IMR-90 (cell line): ENCODE measurements around the gene SDCCAG8. TPM values are rescaled to one million over a fixed set of nuclear protein-coding genes. Genes with fewer than 3 reads are reported as not detected.
A peak's percentile ranks its signal among the peaks of the same experiment; 100 is the strongest.

Source experiments
- ATAC-seq: fragments of 200-7000 bp; cut with Tn5 transposase; 2 replicates; pipeline ENCODE4 v1.9.1; 2020; ENCODE audit warnings: low read depth, mild to moderate bottlenecking, moderate library complexity
- BruUV-seq: library from RNA; stranded (reverse); fragments of 400-500 nt; replicated peaks from 2 replicates; lab custom pipeline; 2021; lab: Mats Ljungman, UMichigan
- CTCF ChIA-PET: fragments of 300-600 bp; formaldehyde crosslinking; extraction: SDS; loops from one replicate; lab custom pipeline; 2021; ENCODE audit warnings: antibody characterized with exemption; lab: Yijun Ruan, JAX
- POLR2A ChIA-PET: fragments of 300-600 bp; sonication (Branson Sonifier 250); formaldehyde crosslinking; loops from one replicate; lab custom pipeline; 2022; ENCODE audit warnings: antibody characterized with exemption; ENCODE audit not compliant: unreplicated experiment; lab: Charles Lee
- DNase-seq: peaks from one replicate; pipeline ENCODE4 v3.0.0; 2013
- H2AFZ ChIP-seq: replicated peaks from 2 replicates; pipeline ENCODE3; 2013; ENCODE audit warnings: low read length, mild to moderate bottlenecking; ENCODE audit not compliant: poor library complexity
- H2AK5ac ChIP-seq: 2 replicates; pipeline ENCODE4 v1.6.1; 2013; ENCODE audit warnings: low read depth, low read length, inconsistent platforms
- H2AK9ac ChIP-seq: replicated peaks from 2 replicates; pipeline ENCODE3; 2013; ENCODE audit warnings: mild to moderate bottlenecking, low read depth, low read length, moderate library complexity; ENCODE audit not compliant: poor library complexity
- H2BK120ac ChIP-seq: 2 replicates; pipeline ENCODE4 v1.6.1; 2013; ENCODE audit warnings: low read depth, low read length, inconsistent platforms
- H2BK15ac ChIP-seq: 3 replicates; pipeline ENCODE4 v1.6.1; 2013; ENCODE audit warnings: low read depth, low read length, inconsistent platforms
- H2BK20ac ChIP-seq: 2 replicates; pipeline ENCODE4 v1.6.1; 2013; ENCODE audit warnings: low read depth, mild to moderate bottlenecking, inconsistent platforms, low read length, moderate library complexity
- H2BK5ac ChIP-seq: 2 replicates; pipeline ENCODE4 v1.6.1; 2013; ENCODE audit warnings: mild to moderate bottlenecking, low read depth, low read length, inconsistent platforms; ENCODE audit not compliant: poor library complexity, severe bottlenecking
- H3K14ac ChIP-seq: replicated peaks from 2 replicates; pipeline ENCODE4 v1.6.1; 2013; ENCODE audit warnings: low read depth, low read length, inconsistent platforms
- H3K18ac ChIP-seq: 2 replicates; pipeline ENCODE4 v1.6.1; 2013; ENCODE audit warnings: low read depth, low read length, control low read depth
- H3K23ac ChIP-seq: 2 replicates; pipeline ENCODE4 v1.6.1; 2013; ENCODE audit warnings: low read depth, low read length, inconsistent platforms
- H3K27ac ChIP-seq: 2 replicates; pipeline ENCODE4 v1.5.1; 2013; ENCODE audit warnings: mild to moderate bottlenecking, control low read depth, low read length; ENCODE audit not compliant: insufficient read depth
- H3K27me3 ChIP-seq: 2 replicates; pipeline ENCODE4 v1.6.1; 2013; ENCODE audit warnings: low read length; ENCODE audit not compliant: control insufficient read depth, insufficient read depth
- H3K36me3 ChIP-seq: 2 replicates; pipeline ENCODE4 v1.6.1; 2013; ENCODE audit warnings: low read length, mixed read lengths; ENCODE audit not compliant: control insufficient read depth, insufficient read depth
- H3K4ac ChIP-seq: 2 replicates; pipeline ENCODE4 v1.6.1; 2013; ENCODE audit warnings: low read depth, low read length, inconsistent platforms
- H3K4me1 ChIP-seq: 2 replicates; pipeline ENCODE4 v1.6.1; 2013; ENCODE audit warnings: low read length, mixed read lengths; ENCODE audit not compliant: control insufficient read depth, insufficient read depth
- H3K4me2 ChIP-seq: 2 replicates; pipeline ENCODE4 v1.6.1; 2013; ENCODE audit warnings: low read depth, mild to moderate bottlenecking, control low read depth, low read length, moderate library complexity
- H3K4me3 ChIP-seq: 2 replicates; pipeline ENCODE4 v1.5.1; 2013; ENCODE audit warnings: low read depth, mild to moderate bottlenecking, control low read depth, low read length, moderate library complexity; ENCODE audit not compliant: insufficient read depth
- H3K56ac ChIP-seq: 2 replicates; pipeline ENCODE4 v1.6.1; 2013; ENCODE audit warnings: low read length, inconsistent platforms; ENCODE audit not compliant: insufficient read depth; ENCODE audit errors: extremely low read depth
- H3K79me1 ChIP-seq, 2 experiments: 2 replicates each; pipeline ENCODE4 v1.6.1; 2013; ENCODE audit warnings: low read length in 2 of 2, inconsistent platforms in 1 of 2, low read depth in 1 of 2
- H3K9ac ChIP-seq: 2 replicates; pipeline ENCODE4 v1.6.1; 2013; ENCODE audit warnings: low read depth, low read length, control low read depth
- H3K9me1 ChIP-seq: 2 replicates; pipeline ENCODE4 v1.6.1; 2013; ENCODE audit warnings: low read length, inconsistent platforms; ENCODE audit not compliant: insufficient read depth
- H3K9me3 ChIP-seq: 2 replicates; pipeline ENCODE4 v1.6.1; 2013; ENCODE audit warnings: low read length; ENCODE audit not compliant: control insufficient read depth, insufficient read depth
- H4K20me1 ChIP-seq: 2 replicates; pipeline ENCODE4 v1.6.1; 2013; ENCODE audit warnings: low read length, inconsistent platforms; ENCODE audit not compliant: insufficient read depth
- H4K5ac ChIP-seq: 2 replicates; pipeline ENCODE4 v1.6.1; 2013; ENCODE audit warnings: mild to moderate bottlenecking, low read depth, low read length, control low read depth
- H4K8ac ChIP-seq, 2 experiments: 2 replicates each; pipeline ENCODE4 v1.6.1; 2013; ENCODE audit warnings: low read depth in 2 of 2, low read length in 2 of 2, control low read depth in 1 of 2, inconsistent platforms in 1 of 2
- H4K91ac ChIP-seq: 2 replicates; pipeline ENCODE4 v1.6.1; 2013; ENCODE audit warnings: low read depth, low read length, inconsistent platforms; ENCODE audit not compliant: insufficient read depth
- CEBPB ChIP-seq: IDR thresholded peaks from 2 replicates; pipeline ENCODE4 v1.6.1; 2012; ENCODE audit warnings: low read depth, low read length, improper control_type of control experiment
- MAFK ChIP-seq: IDR thresholded peaks from 2 replicates; pipeline ENCODE4 v1.6.1; 2012; ENCODE audit warnings: low read depth, low read length, improper control_type of control experiment
- MAZ ChIP-seq: IDR thresholded peaks from 2 replicates; pipeline ENCODE4 v1.6.1; 2012; ENCODE audit warnings: low read depth, mild to moderate bottlenecking, low read length, improper control_type of control experiment, moderate library complexity, borderline replicate concordance
- NFE2L2 ChIP-seq: fragments of 150-350 bp; IDR thresholded peaks from 2 replicates; pipeline ENCODE4 v1.6.1; 2016; ENCODE audit warnings: low read depth, mild to moderate bottlenecking, low read length
- SMC3 ChIP-seq: fragments of 150-350 bp; IDR thresholded peaks from 2 replicates; pipeline ENCODE4 v1.6.1; 2016; ENCODE audit warnings: low read depth, mild to moderate bottlenecking, antibody characterized with exemption, low read length, moderate library complexity
- WGBS, 2 experiments: methylation state at CpG; one replicate each; pipeline versions ENCODE4 v1.1.5 to v1.1.7; 2013; ENCODE audit warnings: missing lambda C conversion rate in 2 of 2; ENCODE audit not compliant: insufficient read length in 1 of 2; ENCODE audit errors: extremely low coverage in 2 of 2; 5-methylcytosine and 5-hydroxymethylcytosine counted together
- dilution Hi-C: fragments of 300-500 bp; cut with HindIII; formaldehyde crosslinking; loops from one replicate; pipeline ENCODE4 v1.14.3; 2018; ENCODE audit warnings: low sequenced_read_pairs; ENCODE audit not compliant: unreplicated experiment
- in situ Hi-C: fragments of 300-500 bp; cut with MboI; formaldehyde crosslinking; loops from 3 replicates; pipeline ENCODE4 v1.14.3; 2019; ENCODE audit warnings: low sequenced_read_pairs, inconsistent platforms, mixed read lengths
- intact Hi-C: fragments of 100-400 bp; cut with micrococcal nuclease; formaldehyde crosslinking; loops from 2 replicates; pipeline ENCODE4 v1.10.0; 2022
- polyA plus RNA-seq, 3 experiments: library from polyadenylated mRNA; depleted of rRNA; stranded (reverse); fragments of >200 nt; gene quantifications; 2 replicates each; pipeline ENCODE4 v1.2.3, GENCODE V29; 2012; ENCODE audit warnings: low replicate concordance in 1 of 3
- total RNA-seq: library from RNA; depleted of rRNA; stranded (reverse); fragments of >200 nt; gene quantifications from 2 replicates; pipeline ENCODE4 v1.2.3, GENCODE V29; 2012

The SDCCAG8 gene
- total and polyA plus RNA-seq, 2 of the 4 experiments (the other 2 are of a cell fraction) = 25.2 to 46.8 TPM

DNA sequence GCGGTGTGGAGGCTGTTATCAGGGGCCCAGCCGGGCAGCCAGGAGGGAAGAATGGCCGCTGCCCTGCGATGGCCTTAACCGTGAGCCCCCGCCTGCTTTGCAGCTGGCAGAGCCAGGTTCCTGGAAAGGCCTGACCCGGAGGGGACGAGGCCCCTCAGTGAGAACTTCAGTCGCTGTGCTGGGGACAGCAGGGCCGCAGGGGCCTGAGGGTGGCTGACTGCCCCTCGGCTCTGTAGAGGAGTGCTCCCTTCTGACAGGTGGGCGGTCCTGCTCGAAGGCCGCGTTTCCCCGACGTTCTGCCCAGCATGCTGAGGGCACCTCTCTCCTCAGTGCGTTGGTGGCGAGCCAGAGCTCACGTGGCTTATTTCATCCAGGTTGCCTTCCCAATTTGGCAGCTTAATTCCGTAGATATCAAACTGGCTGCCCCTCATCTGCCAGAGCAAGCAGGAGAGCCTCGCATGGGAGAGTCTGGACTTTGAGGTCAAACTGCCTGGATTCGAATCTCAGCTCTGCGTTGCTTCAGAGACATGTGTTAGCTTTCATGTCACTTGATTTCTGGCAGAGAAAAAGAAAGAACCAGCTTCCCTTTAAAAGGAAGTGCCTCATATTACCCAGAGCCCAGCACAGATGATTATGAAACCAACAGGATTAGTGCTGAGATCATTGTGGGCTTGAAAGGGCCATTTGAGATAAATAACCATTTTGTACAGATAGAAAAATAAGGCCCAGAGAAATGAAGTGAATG lies 239.8 kb downstream of the SDCCAG8 start:
- Histone ChIP-seq H3K23ac (no peak overlapping the region), H2AFZ (no peak overlapping the region), H4K91ac (no peak overlapping the region), H3K27ac (peak overlapping the region; percentile 51; the same call in 1 of the 2 replicates), H3K9me3 (no peaks in the 10 kb centered on the region), H2BK15ac (no peak overlapping the region), H2BK120ac (no peak overlapping the region; the same call in 1 of the 2 replicates), H3K79me1 (peaks cover 3 to 9% of the 10 kb centered on the region in 2 experiments; a peak in 2 of 4 replicates), H3K9ac (no peak overlapping the region), H3K4me2 (no peak overlapping the region), H3K9me1 (peaks cover 3% of the 10 kb centered on the region), H2AK5ac (no peak overlapping the region), H3K4me3 (no peak overlapping the region), H3K18ac (peak overlapping the region; percentile 25; the same call in 1 of the 2 replicates), H3K14ac (peak overlapping the region; percentile 17; the same call in 1 of the 2 replicates), H4K8ac (peak overlapping the region in 1 of 2 experiments; percentile 71; a peak in 2 of 4 replicates), H4K5ac (peak overlapping the region; percentile 3; the same call in 1 of the 2 replicates), H4K20me1 (no peaks in the 10 kb centered on the region), H2BK5ac (peak overlapping the region; percentile 25), H2AK9ac (no peak overlapping the region), H3K36me3 (peaks cover 3% of the 10 kb centered on the region; the same call in 1 of the 2 replicates), H3K4me1 (peaks cover 24% of the 10 kb centered on the region), H2BK20ac (no peak overlapping the region), H3K56ac (no peak overlapping the region), H3K4ac (0 out of 2 replicates have a peak overlapping the region, but pooled peaks have one; percentile 38), H3K27me3 (no peaks in the 10 kb centered on the region)
- in situ Hi-C loops = loop anchor here (25.0 kb wide), 1 partner anchor 792 kb away; no protein-coding TSS in a partner anchor
- ChIA-PET POLR2A (no interaction called here), CTCF (no interaction called here)
- peak; percentile 74 for DNase-seq
- TF ChIP-seq MAZ = no peak
- TF ChIP-seq SMC3 = no peak
- peak; percentile 22; the same call in 1 of the 2 replicates for TF ChIP-seq NFE2L2
- no peak for TF ChIP-seq MAFK
- peak; percentile 51 for TF ChIP-seq CEBPB
- intact Hi-C loops = no loop called here
- ATAC-seq = peak; percentile 67
- no TSS peak for BruUV-seq
- 91% methylated on average over 14 of the region's 24 CpGs; no CpG with 5 or more reads in 1 of the 2 experiments for WGBS, 2 experiments
- dilution Hi-C loops = no loop called here
